ENCODE data around the gene STPG3.

The STPG3 gene

DNA sequence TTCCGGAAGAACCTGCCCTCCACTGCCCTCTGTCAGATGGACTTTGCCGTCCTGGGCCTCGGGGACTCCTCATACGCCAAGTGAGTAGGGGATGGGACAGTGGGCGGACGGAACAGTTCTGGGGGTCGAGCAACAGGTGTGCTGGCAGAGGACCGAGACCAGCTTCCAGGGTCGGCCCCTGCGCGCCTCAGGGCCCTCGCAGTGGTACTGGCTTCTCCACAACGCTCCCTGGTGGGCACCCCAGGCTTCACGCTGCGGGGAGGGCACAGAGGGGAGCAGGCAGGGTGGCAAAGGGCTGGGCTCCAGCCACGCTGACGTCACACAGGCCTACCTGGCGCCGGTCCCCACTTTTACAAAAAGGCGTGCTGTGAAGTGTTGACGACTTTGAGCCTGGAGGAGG, 38.6 kb upstream of the STPG3 start:
- in situ Hi-C loops (cut with MboI; ENCODE audit: low sequenced_read_pairs, unreplicated experiment), result no loop called here
- no peak for TF ChIP-seq CTCF (IDR thresholded peaks at IDR 0.05; ENCODE audit: borderline replicate concordance, control extremely low read depth, extremely low read depth, insufficient read depth, missing control alignments)
- no peak for DNase-seq (ENCODE audit: low spot score)

DNA sequence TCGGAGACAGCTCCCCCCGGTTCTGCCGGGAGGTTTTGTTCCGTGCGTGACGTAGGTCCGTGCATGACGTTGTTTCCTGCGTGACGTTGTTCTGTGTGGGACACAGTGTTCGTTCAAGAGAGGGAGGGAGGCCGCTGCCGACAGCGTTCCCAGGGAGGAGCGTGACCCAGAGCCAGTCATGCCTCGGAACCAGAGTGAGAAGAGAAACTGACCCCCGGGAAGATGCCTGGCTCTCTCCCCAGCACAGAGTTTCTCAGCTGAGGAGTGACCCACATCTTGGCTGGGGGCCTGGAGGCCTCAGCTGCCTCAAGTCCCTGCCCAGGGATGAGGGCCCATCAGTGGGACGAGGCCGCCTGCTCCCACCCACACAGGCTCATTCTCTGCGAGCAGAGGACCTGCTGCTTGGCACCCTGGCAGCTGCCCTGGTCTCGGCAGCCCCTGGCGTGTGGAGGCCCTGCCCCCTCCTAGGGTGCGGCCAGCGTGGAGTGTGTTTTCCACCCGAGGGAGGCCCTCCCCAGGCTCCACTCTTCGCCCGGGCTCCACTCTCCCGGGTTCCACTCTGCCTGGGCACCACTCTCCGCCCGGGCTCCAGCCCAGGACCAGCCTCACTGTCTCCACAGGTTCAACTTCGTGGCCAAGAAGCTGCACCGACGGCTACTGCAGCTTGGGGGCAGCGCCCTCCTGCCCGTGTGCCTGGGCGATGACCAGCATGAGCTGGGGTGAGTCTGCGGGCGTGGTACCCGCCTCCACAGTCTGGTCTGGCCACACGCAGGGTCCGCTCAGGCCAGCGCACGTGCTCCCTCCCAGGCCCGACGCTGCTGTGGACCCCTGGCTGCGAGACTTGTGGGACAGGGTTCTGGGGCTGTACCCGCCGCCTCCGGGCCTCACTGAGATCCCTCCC, 37.7 kb upstream of the STPG3 start:
- no peak for DNase-seq (ENCODE audit: low spot score)
- in situ Hi-C loops (cut with MboI; ENCODE audit: low sequenced_read_pairs, unreplicated experiment), result no loop called here
- no peak for TF ChIP-seq CTCF (IDR thresholded peaks at IDR 0.05; ENCODE audit: borderline replicate concordance, control extremely low read depth, extremely low read depth, insufficient read depth, missing control alignments)

GRCh38 chr9:137214620-137215019, 36.5 kb upstream of the STPG3 start:
- in situ Hi-C loops (cut with MboI; ENCODE audit: low sequenced_read_pairs, unreplicated experiment), result no loop called here
- no peak for DNase-seq (ENCODE audit: low spot score)
- TF ChIP-seq CTCF (IDR thresholded peaks at IDR 0.05; ENCODE audit: borderline replicate concordance, control extremely low read depth, extremely low read depth, insufficient read depth, missing control alignments), result no peak

DNA sequence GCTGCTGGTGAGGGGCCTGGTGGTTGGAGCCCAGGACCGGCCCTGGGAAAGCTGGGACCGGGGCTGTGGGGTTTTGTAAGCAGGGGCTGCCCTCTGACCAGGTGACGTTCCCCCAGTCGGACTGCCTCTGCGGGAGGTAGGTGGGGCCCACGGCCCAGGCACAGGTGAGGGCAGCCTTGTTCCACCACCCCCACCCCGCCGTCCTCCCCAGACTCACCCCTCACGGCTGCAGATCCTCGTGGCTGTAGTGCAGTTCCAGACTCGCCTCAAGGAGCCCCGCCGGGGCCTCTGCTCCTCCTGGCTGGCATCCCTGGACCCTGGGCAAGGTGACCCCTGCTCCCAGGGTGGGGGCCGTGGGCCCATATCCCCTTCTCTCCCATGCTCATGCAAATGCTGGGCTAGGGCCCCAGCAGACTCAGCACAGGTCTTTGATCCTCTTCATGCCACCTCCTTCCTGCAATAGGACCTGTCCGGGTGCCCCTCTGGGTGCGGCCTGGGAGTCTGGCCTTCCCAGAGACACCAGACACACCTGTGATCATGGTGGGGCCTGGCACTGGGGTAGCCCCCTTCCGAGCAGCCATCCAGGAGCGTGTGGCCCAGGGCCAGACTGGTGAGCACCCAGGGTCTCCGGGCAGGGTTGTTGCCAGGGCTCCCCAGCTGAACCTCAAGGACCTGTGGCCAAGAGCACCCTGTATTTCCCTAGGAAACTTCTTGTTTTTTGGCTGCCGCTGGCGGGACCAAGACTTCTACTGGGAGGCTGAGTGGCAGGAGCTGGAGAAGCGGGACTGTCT, 35.7 kb upstream of the STPG3 start:
- no peak for TF ChIP-seq CTCF (IDR thresholded peaks at IDR 0.05; ENCODE audit: borderline replicate concordance, control extremely low read depth, extremely low read depth, insufficient read depth, missing control alignments)
- DNase-seq (ENCODE audit: low spot score), result no peak
- in situ Hi-C loops (cut with MboI; ENCODE audit: low sequenced_read_pairs, unreplicated experiment), result no loop called here

GRCh38 chr9:137216188-137216965, 34.7 kb upstream of the STPG3 start:
- in situ Hi-C loops (cut with MboI; ENCODE audit: low sequenced_read_pairs, unreplicated experiment), result no loop called here
- no peak for DNase-seq (ENCODE audit: low spot score)
- TF ChIP-seq CTCF (IDR thresholded peaks at IDR 0.05; ENCODE audit: borderline replicate concordance, control extremely low read depth, extremely low read depth, insufficient read depth, missing control alignments), result no peak
